Neural cell (in vitro differentiated cells): Measurements from ENCODE around the gene P2RY6. TPM values are rescaled to one million over a fixed set of nuclear protein-coding genes. Genes with fewer than 3 reads are reported as not detected.

Experiments
- H2AFZ ChIP-seq: fragments of 200-600, 300-800 bp; sonication (generic), shearing (Covaris generic); 2 replicates; pipeline ENCODE4 v1.6.0; 2014; ENCODE audit warnings: low read depth, mild to moderate bottlenecking, antibody characterized with exemption, low read length, moderate library complexity
- H3F3A ChIP-seq: fragments of 200-600 bp; shearing (Covaris generic); 2 replicates; pipeline ENCODE4 v1.6.1; 2016; ENCODE audit warnings: mild to moderate bottlenecking, moderate library complexity, mixed read lengths, antibody characterized with exemption, low read length; ENCODE audit not compliant: insufficient read depth, poor library complexity, severe bottlenecking
- H3K27ac ChIP-seq: fragments of 200-600, 300-800 bp; sonication (generic), shearing (Covaris generic); 2 replicates; pipeline ENCODE4 v1.5.1; 2014; ENCODE audit warnings: mild to moderate bottlenecking, low read length, moderate library complexity
- H3K27me3 ChIP-seq: fragments of 300-800, 200-600 bp; sonication (generic), shearing (Covaris generic); 2 replicates; pipeline ENCODE4 v1.6.0; 2014; ENCODE audit warnings: mild to moderate bottlenecking, low read depth, low read length, moderate library complexity; ENCODE audit not compliant: insufficient read depth
- H3K36me3 ChIP-seq: fragments of 300-800, 200-600 bp; sonication (generic), shearing (Covaris generic); 2 replicates; pipeline ENCODE4 v1.5.1; 2014; ENCODE audit warnings: mild to moderate bottlenecking, antibody characterized with exemption, low read length, moderate library complexity; ENCODE audit not compliant: insufficient read depth
- H3K4me2 ChIP-seq: fragments of 300-800, 200-600 bp; sonication (generic), shearing (Covaris generic); 2 replicates; pipeline ENCODE4 v1.6.0; 2014; ENCODE audit warnings: mild to moderate bottlenecking, low read length
- H3K4me3 ChIP-seq: fragments of 300-800, 200-600 bp; sonication (generic), shearing (Covaris generic); 2 replicates; pipeline ENCODE4 v1.5.1; 2014; ENCODE audit warnings: mild to moderate bottlenecking, low read length, moderate library complexity
- H3K79me2 ChIP-seq: fragments of 200-600 bp; shearing (Covaris generic); replicated peaks from 2 replicates; pipeline ENCODE4 v1.6.0; 2014; ENCODE audit warnings: mild to moderate bottlenecking, low read length, moderate library complexity; ENCODE audit not compliant: insufficient read depth
- H3K9ac ChIP-seq: fragments of 300-800, 200-600 bp; sonication (generic), shearing (Covaris generic); 2 replicates; pipeline ENCODE4 v1.6.1; 2016; ENCODE audit warnings: mild to moderate bottlenecking, low read length, mixed read lengths
- H3K9me2 ChIP-seq: fragments of 200-600 bp; shearing (Covaris generic); 2 replicates; pipeline ENCODE4 v1.6.1; 2016; ENCODE audit warnings: mild to moderate bottlenecking, low read length, mixed read lengths; ENCODE audit not compliant: insufficient read depth
- H3K9me3 ChIP-seq: fragments of 200-600, 300-800 bp; sonication (generic), shearing (Covaris generic); 2 replicates; pipeline ENCODE4 v1.6.1; 2016; ENCODE audit warnings: mild to moderate bottlenecking, mixed run types, low read length, moderate library complexity, mixed read lengths
- H4K20me1 ChIP-seq: fragments of 200-600 bp; shearing (Covaris generic); 2 replicates; pipeline ENCODE4 v1.6.1; 2016; ENCODE audit warnings: mild to moderate bottlenecking, mixed run types; ENCODE audit not compliant: insufficient read depth
- EP300 ChIP-seq: fragments of 450-650 bp; conservative IDR thresholded peaks from 2 replicates; pipeline ENCODE4 v1.6.1; 2014; ENCODE audit warnings: antibody characterized with exemption, mild to moderate bottlenecking, moderate library complexity; ENCODE audit not compliant: poor library complexity, severe bottlenecking
- EZH2 ChIP-seq: fragments of 200-600, 300-800 bp; shearing (Covaris generic), sonication (generic); IDR thresholded peaks from 2 replicates; pipeline ENCODE4 v1.6.1; 2014; ENCODE audit warnings: antibody characterized with exemption, low read length, borderline replicate concordance, mild to moderate bottlenecking; ENCODE audit not compliant: insufficient read depth, poor library complexity, severe bottlenecking
- MXI1 ChIP-seq: fragments of 450-650 bp; conservative IDR thresholded peaks from 2 replicates; pipeline ENCODE4 v1.6.1; 2014; ENCODE audit warnings: antibody characterized with exemption, mild to moderate bottlenecking; ENCODE audit not compliant: poor library complexity, severe bottlenecking
- POLR2AphosphoS5 ChIP-seq: IDR thresholded peaks from 2 replicates; pipeline ENCODE4 v1.6.1; 2012
- RAD21 ChIP-seq: fragments of 450-650 bp; conservative IDR thresholded peaks from 2 replicates; pipeline ENCODE4 v1.6.1; 2014; ENCODE audit warnings: antibody characterized with exemption, mild to moderate bottlenecking, moderate library complexity
- SMC3 ChIP-seq: fragments of 450-650 bp; conservative IDR thresholded peaks from 2 replicates; pipeline ENCODE4 v1.6.1; 2014; ENCODE audit warnings: antibody characterized with exemption, mild to moderate bottlenecking, moderate library complexity; ENCODE audit not compliant: poor library complexity
- TAF1 ChIP-seq: IDR thresholded peaks from 2 replicates; pipeline ENCODE4 v1.6.1; 2012; ENCODE audit warnings: low read depth
- polyA plus RNA-seq: library from polyadenylated mRNA; depleted of rRNA; stranded (reverse); fragments of >200 nt; gene quantifications from 2 replicates; pipeline ENCODE4 v1.2.3, GENCODE V29; 2014
- TF ChIP-seq, protein P1 (sequence below): fragments of 450-650 bp; IDR thresholded peaks from 2 replicates; pipeline ENCODE4 v1.5.1; 2014; ENCODE audit warnings: antibody characterized with exemption, mild to moderate bottlenecking, moderate library complexity; ENCODE audit not compliant: poor library complexity, severe bottlenecking
- TF ChIP-seq, protein P2 (sequence below): IDR thresholded peaks from 2 replicates; pipeline ENCODE4 v1.6.1; 2012; ENCODE audit warnings: borderline replicate concordance

P2RY6 gene
- polyA plus RNA-seq, 1 donor from 2014 or later = not detected

- Histone ChIP-seq H3K9me3 (no peaks in the 10 kb centered on the region), H3F3A (no peaks in the 10 kb centered on the region), H3K36me3 (no peaks in the 10 kb centered on the region), H2AFZ (no peak overlapping the region), H3K4me2 (no peak overlapping the region), H4K20me1 (no peaks in the 10 kb centered on the region), H3K79me2 (no peaks in the 10 kb centered on the region), H3K27me3 (no peaks in the 10 kb centered on the region), H3K9ac (no peak overlapping the region), H3K9me2 (no peaks in the 10 kb centered on the region), H3K27ac (no peak overlapping the region), H3K4me3 (no peak overlapping the region)
- TF ChIP-seq SMC3 (no peak), POLR2AphosphoS5 (no peak), TAF1 (no peak), MXI1 (no peak), EP300 (no peak), EZH2 (no peak), RAD21 (no peak)
- TF ChIP-seq, protein P1, sequence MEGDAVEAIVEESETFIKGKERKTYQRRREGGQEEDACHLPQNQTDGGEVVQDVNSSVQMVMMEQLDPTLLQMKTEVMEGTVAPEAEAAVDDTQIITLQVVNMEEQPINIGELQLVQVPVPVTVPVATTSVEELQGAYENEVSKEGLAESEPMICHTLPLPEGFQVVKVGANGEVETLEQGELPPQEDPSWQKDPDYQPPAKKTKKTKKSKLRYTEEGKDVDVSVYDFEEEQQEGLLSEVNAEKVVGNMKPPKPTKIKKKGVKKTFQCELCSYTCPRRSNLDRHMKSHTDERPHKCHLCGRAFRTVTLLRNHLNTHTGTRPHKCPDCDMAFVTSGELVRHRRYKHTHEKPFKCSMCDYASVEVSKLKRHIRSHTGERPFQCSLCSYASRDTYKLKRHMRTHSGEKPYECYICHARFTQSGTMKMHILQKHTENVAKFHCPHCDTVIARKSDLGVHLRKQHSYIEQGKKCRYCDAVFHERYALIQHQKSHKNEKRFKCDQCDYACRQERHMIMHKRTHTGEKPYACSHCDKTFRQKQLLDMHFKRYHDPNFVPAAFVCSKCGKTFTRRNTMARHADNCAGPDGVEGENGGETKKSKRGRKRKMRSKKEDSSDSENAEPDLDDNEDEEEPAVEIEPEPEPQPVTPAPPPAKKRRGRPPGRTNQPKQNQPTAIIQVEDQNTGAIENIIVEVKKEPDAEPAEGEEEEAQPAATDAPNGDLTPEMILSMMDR = no peak
- TF ChIP-seq, protein P2, sequence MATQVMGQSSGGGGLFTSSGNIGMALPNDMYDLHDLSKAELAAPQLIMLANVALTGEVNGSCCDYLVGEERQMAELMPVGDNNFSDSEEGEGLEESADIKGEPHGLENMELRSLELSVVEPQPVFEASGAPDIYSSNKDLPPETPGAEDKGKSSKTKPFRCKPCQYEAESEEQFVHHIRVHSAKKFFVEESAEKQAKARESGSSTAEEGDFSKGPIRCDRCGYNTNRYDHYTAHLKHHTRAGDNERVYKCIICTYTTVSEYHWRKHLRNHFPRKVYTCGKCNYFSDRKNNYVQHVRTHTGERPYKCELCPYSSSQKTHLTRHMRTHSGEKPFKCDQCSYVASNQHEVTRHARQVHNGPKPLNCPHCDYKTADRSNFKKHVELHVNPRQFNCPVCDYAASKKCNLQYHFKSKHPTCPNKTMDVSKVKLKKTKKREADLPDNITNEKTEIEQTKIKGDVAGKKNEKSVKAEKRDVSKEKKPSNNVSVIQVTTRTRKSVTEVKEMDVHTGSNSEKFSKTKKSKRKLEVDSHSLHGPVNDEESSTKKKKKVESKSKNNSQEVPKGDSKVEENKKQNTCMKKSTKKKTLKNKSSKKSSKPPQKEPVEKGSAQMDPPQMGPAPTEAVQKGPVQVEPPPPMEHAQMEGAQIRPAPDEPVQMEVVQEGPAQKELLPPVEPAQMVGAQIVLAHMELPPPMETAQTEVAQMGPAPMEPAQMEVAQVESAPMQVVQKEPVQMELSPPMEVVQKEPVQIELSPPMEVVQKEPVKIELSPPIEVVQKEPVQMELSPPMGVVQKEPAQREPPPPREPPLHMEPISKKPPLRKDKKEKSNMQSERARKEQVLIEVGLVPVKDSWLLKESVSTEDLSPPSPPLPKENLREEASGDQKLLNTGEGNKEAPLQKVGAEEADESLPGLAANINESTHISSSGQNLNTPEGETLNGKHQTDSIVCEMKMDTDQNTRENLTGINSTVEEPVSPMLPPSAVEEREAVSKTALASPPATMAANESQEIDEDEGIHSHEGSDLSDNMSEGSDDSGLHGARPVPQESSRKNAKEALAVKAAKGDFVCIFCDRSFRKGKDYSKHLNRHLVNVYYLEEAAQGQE = no peak
These were observed 47.0 kb upstream of the P2RY6 start for GRCh38 chr11:73225001-73225686.

- no peak overlapping the region for H3K4me2 ChIP-seq
- no peaks in the 10 kb centered on the region for H3K9me2 ChIP-seq
- no peaks in the 10 kb centered on the region for H3K36me3 ChIP-seq
- H3K9me3 ChIP-seq = no peaks in the 10 kb centered on the region
- no peaks in the 10 kb centered on the region for H3K79me2 ChIP-seq
- TF ChIP-seq RAD21 (no peak), SMC3 (no peak), EP300 (no peak), POLR2AphosphoS5 (no peak), TAF1 (no peak), EZH2 (no peak), MXI1 (no peak)
- TF ChIP-seq, protein P2 = no peak
- TF ChIP-seq, protein P1 = no peak
- H3K4me3 ChIP-seq = no peak overlapping the region
- H3F3A ChIP-seq = no peaks in the 10 kb centered on the region
- no peaks in the 10 kb centered on the region for H4K20me1 ChIP-seq
- no peaks in the 10 kb centered on the region for H3K27me3 ChIP-seq
- H2AFZ ChIP-seq = no peak overlapping the region
- no peak overlapping the region for H3K9ac ChIP-seq
- no peak overlapping the region for H3K27ac ChIP-seq
These were observed 46.3 kb upstream of the P2RY6 start for GRCh38 chr11:73225851-73226250.
